HUDEP-2 (cell line): ENCODE data around the gene SLC6A5.
"Not testable (repeated sequence)": the region's sequence is repeated elsewhere in the genome, so short reads cannot be mapped to it uniquely, and the experiment has no call there.

ENCODE experiments used
- DNase-seq, 76 experiments: peaks; one replicate each; lab custom pipeline; 2025; ENCODE audit not compliant: unreplicated experiment in 76 of 76; lab: John Stamatoyannopoulos, UW

SLC6A5 gene

GRCh38 chr11:20599221-20600019 lies at the start of gene SLC6A5:
SLC6A5 (plus strand) TSS chr11:20599608; CDS start chr11:20599673, 65 bp downstream.
- DNase-seq = peak in 68 of 76 experiments; percentile 7 to 78 (median 50)

DNA sequence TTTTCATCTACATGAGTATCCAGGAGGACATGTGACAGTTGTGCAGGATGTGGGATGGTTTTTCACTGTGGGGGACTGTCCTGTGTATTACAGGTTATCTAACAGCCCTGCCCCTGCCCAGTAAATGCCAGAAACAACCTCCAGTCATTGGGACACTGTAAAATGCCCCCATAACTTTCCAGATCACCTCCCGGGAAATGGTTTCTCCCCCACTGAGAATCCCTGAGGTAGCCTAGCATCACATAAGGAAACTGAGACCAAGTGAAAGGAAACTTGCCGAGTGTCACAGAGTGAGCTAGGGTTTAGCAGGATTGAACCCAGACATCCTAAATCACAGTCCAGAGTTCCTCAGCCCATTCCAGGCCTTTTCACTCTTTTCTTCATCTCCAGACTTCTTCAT lies 48.3 kb upstream of the SLC6A5 start:
- DNase-seq = no peak

GRCh38 chr11:20555783-20556182 lies 43.6 kb upstream of the SLC6A5 start:
- DNase-seq = no peak

GRCh38 chr11:20556396-20556795 lies 43.0 kb upstream of the SLC6A5 start:
- DNase-seq = not testable (repeated sequence)

DNA sequence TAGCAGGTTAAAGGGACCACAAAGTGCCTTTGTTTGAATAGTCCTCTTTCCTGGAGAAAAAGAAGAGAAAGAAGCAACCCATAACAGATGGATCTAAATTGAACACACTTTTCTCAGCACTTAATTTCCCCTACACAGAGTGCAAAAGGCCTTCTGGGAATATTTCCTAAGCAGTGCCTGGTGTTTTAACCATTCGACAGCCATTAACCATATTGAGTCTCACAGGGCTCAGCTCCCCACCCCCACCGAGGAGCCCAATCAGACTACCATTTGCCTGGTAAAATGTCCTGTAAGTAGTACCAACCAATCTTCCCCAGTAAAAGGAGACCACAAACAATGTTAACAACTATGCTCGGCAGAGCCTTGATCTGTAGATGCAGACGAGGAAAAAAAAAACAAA lies 40.7 kb upstream of the SLC6A5 start:
- no peak for DNase-seq

- DNase-seq = no peak
These were observed 39.7 kb upstream of the SLC6A5 start for GRCh38 chr11:20559523-20560300.

GRCh38 chr11:20561915-20562314 lies 37.5 kb upstream of the SLC6A5 start:
- DNase-seq = no peak

DNA sequence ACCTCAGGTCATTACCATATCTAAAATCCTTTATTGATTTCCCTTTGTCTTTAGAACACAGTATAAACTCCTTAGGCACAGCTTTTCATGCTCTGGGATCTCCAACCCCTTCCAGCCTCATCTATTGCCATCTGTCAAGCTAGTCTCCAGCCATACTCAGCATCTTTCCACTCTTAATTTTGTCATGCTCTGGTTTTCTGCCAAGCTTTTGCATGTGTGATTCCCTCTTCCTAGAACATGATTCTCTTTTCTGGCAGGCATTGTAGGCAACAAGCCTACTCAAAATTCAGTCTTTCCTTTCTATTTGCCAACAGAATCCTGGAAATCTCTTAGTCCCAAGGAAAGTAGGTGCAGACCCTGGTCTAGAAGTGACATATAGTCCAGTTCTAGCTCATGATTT lies 35.5 kb upstream of the SLC6A5 start:
- DNase-seq = no peak

- no peak for DNase-seq
These were observed 34.4 kb upstream of the SLC6A5 start for GRCh38 chr11:20564846-20565635.

GRCh38 chr11:20566115-20566514 lies 33.3 kb upstream of the SLC6A5 start:
- peak in 16 of 76 experiments; percentile 2 to 47 (median 12) for DNase-seq

GRCh38 chr11:20566591-20567434 lies 32.6 kb upstream of the SLC6A5 start:
- no peak for DNase-seq

DNA sequence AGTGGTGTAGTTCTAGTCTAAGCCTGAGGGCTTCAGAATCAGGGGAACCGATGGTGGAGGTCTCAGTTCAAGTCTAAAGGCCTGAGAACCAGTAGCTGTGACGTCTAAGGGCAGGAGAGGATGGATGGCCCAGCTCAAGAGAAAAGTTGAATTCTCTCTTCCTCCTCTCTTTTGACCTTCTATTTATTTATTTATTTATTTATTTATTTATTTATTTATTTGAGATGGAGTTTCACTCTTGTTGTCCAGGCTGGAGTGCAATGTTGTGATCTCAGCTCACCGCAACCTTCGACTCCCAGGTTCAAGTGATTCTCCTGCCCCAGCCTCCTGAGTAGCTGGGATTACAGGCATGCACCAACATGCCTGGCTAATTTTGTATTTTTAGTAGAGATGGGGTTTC lies 19.7 kb upstream of the SLC6A5 start:
- DNase-seq = not testable (repeated sequence)

DNA sequence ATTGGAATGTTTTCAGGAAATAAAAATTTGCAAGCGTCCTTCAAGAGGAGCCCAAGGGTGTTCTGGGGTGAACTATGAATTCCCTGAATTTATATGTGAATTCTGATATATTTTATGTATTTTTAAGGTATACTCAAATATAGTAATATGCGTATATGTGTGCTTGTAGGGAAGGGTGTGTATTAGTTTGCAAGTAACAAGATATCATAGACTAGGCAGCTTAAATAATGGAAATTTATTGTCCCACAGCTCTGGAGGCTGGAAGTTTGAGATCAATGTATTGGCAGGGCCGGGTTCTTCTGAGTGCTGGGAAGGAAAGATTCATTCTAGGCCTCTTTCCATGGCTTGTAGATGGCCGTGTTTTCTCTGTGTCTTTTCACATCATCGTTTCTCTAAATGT lies 16.2 kb upstream of the SLC6A5 start:
- DNase-seq = no peak

- peak in 4 of 76 experiments; percentile 12 to 34 (median 22) for DNase-seq
These were observed 15.2 kb upstream of the SLC6A5 start for GRCh38 chr11:20584093-20584774.

DNA sequence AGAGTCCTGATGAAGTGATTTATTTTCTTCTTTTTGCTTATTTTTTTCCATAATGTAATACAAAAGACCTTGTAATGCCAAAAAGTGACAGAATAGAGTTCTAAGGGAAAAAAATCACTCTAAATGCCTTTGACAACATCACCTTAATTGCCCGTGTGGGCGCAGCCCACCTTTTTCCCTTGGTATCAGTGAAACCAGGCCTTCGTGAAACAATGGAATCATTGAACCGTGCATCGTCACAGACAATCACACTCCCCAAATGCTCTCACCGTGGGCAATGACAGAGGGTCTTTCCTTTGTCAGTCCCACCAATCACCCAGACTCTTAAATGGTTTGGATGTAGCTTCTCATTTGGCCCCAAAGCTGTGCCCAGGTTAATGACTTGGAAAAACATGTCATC lies 9.6 kb upstream of the SLC6A5 start:
- no peak for DNase-seq

- DNase-seq = no peak
These were observed 9.0 kb upstream of the SLC6A5 start for GRCh38 chr11:20590381-20590780.

DNA sequence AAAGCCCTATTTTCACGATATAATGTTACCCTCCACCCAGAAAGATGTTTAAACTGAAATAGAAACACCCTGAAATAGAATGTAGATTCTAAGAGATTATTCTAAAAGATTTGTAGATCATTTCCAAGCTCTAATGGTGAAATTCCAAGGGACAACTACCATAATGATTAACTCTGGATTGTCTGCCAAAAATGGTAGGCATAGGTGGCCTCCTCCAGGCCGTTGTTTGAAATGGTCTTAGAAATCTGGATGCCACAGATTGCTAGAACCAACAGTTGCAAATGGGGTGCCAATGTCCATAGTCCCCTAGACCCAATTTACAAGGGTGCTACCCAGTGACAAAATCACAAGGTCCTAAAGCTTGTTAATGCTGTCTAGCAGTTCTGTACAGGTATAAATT lies 6.7 kb upstream of the SLC6A5 start:
- no peak for DNase-seq

GRCh38 chr11:20594274-20595061 lies 4.9 kb upstream of the SLC6A5 start:
- no peak for DNase-seq

DNA sequence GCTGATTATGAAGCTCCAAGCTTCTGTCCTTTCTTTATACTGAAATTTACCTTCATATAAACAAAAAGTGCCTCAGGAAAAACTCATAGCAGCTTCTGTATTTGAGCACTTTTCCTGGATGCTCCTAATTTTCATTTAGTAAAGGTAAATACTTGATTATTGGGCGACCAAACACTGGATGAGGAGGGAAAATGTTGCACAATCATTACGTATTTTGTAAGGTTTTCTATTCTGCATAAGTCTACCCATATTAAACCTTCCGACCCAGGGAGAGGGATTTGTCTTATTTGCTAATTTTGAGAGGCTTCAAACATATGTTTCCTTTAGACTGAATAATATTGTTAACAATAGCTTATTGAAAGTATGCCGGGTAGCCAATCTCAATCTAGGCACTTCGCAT lies 4.3 kb upstream of the SLC6A5 start:
- no peak for DNase-seq
